ENCODE measurements around the gene TBC1D9. TPM values are rescaled to one million over a fixed set of nuclear protein-coding genes. Genes with fewer than 3 reads are reported as not detected.

TBC1D9 gene
- total RNA-seq, 1 experiment from 2014 or later, result 0.70 TPM

GRCh38 chr4:140611854-140612253 is 144.3 kb downstream of the TBC1D9 start:
- POLR2A ChIA-PET, result no interaction called here
- Mint-ChIP-seq H3K27me3 (ENCODE audit: low read depth) (no peaks in the 10 kb centered on the region), H3K4me1 (peaks cover 5% of the 10 kb centered on the region), H3K9me3 (no peaks in the 10 kb centered on the region), H3K36me3 (no peaks in the 10 kb centered on the region), H3K27ac (no peak overlapping the region), H3K4me3 (no peak overlapping the region)
- no peak for TF ChIP-seq ZNF232 (CRISPR knock-in tag; IDR thresholded peaks at IDR 0.05)
- TF ChIP-seq ZNF671 (CRISPR knock-in tag; IDR thresholded peaks at IDR 0.05), result no peak
- no peak for TF ChIP-seq ZNF396 (CRISPR knock-in tag; IDR thresholded peaks at IDR 0.05; ENCODE audit: borderline replicate concordance)
- no peak for TF ChIP-seq ZNF138 (CRISPR knock-in tag; conservative IDR thresholded peaks at IDR 0.05)
- no peak for TF ChIP-seq EMX1 (CRISPR knock-in tag; IDR thresholded peaks at IDR 0.05)
- DNase-seq (ENCODE audit: low spot score), result no peak
- CTCF ChIA-PET, result no interaction called here
- no peak for ATAC-seq

- TF ChIP-seq, protein P1, sequence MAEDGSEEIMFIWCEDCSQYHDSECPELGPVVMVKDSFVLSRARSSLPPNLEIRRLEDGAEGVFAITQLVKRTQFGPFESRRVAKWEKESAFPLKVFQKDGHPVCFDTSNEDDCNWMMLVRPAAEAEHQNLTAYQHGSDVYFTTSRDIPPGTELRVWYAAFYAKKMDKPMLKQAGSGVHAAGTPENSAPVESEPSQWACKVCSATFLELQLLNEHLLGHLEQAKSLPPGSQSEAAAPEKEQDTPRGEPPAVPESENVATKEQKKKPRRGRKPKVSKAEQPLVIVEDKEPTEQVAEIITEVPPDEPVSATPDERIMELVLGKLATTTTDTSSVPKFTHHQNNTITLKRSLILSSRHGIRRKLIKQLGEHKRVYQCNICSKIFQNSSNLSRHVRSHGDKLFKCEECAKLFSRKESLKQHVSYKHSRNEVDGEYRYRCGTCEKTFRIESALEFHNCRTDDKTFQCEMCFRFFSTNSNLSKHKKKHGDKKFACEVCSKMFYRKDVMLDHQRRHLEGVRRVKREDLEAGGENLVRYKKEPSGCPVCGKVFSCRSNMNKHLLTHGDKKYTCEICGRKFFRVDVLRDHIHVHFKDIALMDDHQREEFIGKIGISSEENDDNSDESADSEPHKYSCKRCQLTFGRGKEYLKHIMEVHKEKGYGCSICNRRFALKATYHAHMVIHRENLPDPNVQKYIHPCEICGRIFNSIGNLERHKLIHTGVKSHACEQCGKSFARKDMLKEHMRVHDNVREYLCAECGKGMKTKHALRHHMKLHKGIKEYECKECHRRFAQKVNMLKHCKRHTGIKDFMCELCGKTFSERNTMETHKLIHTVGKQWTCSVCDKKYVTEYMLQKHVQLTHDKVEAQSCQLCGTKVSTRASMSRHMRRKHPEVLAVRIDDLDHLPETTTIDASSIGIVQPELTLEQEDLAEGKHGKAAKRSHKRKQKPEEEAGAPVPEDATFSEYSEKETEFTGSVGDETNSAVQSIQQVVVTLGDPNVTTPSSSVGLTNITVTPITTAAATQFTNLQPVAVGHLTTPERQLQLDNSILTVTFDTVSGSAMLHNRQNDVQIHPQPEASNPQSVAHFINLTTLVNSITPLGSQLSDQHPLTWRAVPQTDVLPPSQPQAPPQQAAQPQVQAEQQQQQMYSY (CRISPR knock-in tag; IDR thresholded peaks at IDR 0.05), result no peak
- TF ChIP-seq, protein P2, sequence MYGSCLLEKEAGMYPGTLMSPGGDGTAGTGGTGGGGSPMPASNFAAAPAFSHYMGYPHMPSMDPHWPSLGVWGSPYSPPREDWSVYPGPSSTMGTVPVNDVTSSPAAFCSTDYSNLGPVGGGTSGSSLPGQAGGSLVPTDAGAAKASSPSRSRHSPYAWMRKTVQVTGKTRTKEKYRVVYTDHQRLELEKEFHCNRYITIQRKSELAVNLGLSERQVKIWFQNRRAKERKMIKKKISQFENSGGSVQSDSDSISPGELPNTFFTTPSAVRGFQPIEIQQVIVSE (CRISPR knock-in tag; IDR thresholded peaks at IDR 0.05; ENCODE audit: borderline replicate concordance), result no peak
- TF ChIP-seq, protein P3, sequence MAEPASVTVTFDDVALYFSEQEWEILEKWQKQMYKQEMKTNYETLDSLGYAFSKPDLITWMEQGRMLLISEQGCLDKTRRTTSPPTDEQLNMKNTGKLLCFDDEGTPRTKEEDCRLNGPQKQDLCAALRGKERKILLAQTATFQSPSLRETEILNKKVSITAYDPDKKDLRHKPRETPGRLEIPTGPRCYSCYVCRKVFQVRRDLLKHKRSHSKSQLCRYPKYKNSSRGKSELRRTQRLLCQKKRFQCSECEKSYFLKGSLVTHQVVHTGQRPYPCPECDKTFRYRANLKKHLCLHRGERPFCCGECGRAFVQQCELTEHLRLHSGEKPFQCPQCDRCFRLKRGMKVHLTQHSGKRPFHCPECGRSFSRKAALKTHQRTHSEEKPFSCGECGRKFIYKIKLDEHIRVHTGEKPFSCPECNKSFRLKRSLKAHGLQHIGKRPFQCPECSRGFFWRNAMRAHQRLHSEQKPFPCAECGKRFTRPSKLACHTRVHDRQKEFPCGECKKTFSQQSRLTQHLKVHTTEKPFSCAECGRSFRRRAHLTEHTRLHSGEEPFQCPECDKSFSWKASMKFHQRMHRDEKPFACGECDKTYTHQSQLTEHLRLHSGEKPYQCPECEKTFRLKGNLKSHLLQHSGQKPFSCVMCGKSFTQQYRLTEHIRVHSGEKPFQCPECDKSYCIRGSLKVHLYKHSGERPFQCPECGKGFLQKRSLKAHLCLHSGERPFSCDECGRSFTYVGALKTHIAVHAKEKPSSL (CRISPR knock-in tag; conservative IDR thresholded peaks at IDR 0.05), result no peak
- no peak for TF ChIP-seq ZNF263 (CRISPR knock-in tag; IDR thresholded peaks at IDR 0.05; ENCODE audit: low read depth)
- no peak for TF ChIP-seq ZNF121 (CRISPR knock-in tag; IDR thresholded peaks at IDR 0.05)
- TF ChIP-seq CREB1 (CRISPR knock-in tag; IDR thresholded peaks at IDR 0.05), result no peak
- ChIA-PET CTCF (interaction anchor here (0.7 to 1.5 kb wide), 8 partner anchors 11 to 250 kb away, joined by 3 to 9 read pairs (median 4); partner anchors contain the start of genes ELMOD2 and UCP1), POLR2A (interaction anchor here (0.6 to 0.8 kb wide), 2 partner anchors 183 to 236 kb away, joined by 3 read pairs; partner anchors contain the start of gene SCOC)
- Mint-ChIP-seq H3K36me3 (no peaks in the 10 kb centered on the region), H3K4me3 (no peak overlapping the region), H3K27ac (no peak overlapping the region), H3K4me1 (peaks cover 5% of the 10 kb centered on the region), H3K27me3 (ENCODE audit: low read depth) (no peaks in the 10 kb centered on the region), H3K9me3 (no peaks in the 10 kb centered on the region)
- ATAC-seq (peak; percentile 79), DNase-seq (ENCODE audit: low spot score) (no peak)
Observed at GRCh38 chr4:140609548-140610425, 146.4 kb downstream of the TBC1D9 start.

DNA sequence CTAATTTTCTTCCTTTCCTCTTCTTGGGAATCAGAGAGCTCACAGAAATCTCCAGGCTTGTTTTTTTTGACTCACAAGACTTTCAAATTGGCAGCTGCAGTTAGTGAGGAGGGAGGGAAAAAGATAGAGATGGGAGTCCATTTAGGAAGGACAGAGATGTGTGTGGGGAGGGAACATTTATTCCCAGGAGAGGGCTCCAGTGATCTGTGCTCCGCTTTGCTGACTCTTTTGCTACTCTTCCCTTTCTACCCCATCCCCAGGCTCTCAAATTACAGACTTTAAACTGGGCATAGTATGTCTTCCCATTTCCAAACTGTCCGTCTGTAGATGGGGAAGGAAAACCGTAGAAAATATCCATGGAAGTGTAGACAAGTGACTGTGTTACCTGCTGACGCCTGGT is 148.3 kb downstream of the TBC1D9 start:
- no peak overlapping the region for H3K4me3 Mint-ChIP-seq
- no peaks in the 10 kb centered on the region for H3K36me3 Mint-ChIP-seq
- no peak overlapping the region for H3K27ac Mint-ChIP-seq
- DNase-seq (ENCODE audit: low spot score) (no peak), ATAC-seq (peak; percentile 38; the same call in 1 of the 2 replicates)
- ChIA-PET CTCF (interaction anchor here (2.1 kb wide), 1 partner anchor 13 kb away, joined by 6 read pairs; no protein-coding TSS in a partner anchor), POLR2A (no interaction called here)
- no peaks in the 10 kb centered on the region for H3K9me3 Mint-ChIP-seq
- H3K27me3 Mint-ChIP-seq (ENCODE audit: low read depth), result no peaks in the 10 kb centered on the region
- peaks cover 6% of the 10 kb centered on the region for H3K4me1 Mint-ChIP-seq
- TF ChIP-seq FOXK1 (CRISPR knock-in tag; IDR thresholded peaks at IDR 0.05), result no peak
- no peak for TF ChIP-seq FOXP4 (CRISPR knock-in tag; IDR thresholded peaks at IDR 0.05)
- TF ChIP-seq EMX1 (CRISPR knock-in tag; IDR thresholded peaks at IDR 0.05), result no peak
- no peak for TF ChIP-seq ZNF532 (CRISPR knock-in tag; IDR thresholded peaks at IDR 0.05; ENCODE audit: borderline replicate concordance)
- no peak for TF ChIP-seq TEAD1 (CRISPR knock-in tag; IDR thresholded peaks at IDR 0.05)
- TF ChIP-seq ZNF671 (CRISPR knock-in tag; IDR thresholded peaks at IDR 0.05), result no peak
- TF ChIP-seq, protein P4, sequence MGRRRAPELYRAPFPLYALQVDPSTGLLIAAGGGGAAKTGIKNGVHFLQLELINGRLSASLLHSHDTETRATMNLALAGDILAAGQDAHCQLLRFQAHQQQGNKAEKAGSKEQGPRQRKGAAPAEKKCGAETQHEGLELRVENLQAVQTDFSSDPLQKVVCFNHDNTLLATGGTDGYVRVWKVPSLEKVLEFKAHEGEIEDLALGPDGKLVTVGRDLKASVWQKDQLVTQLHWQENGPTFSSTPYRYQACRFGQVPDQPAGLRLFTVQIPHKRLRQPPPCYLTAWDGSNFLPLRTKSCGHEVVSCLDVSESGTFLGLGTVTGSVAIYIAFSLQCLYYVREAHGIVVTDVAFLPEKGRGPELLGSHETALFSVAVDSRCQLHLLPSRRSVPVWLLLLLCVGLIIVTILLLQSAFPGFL (CRISPR knock-in tag; IDR thresholded peaks at IDR 0.05; ENCODE audit: borderline replicate concordance), result no peak

Data from WTC11 (cell line).